Measurements from ENCODE around the gene SYNJ2BP. TPM values are rescaled to one million over a fixed set of nuclear protein-coding genes. Genes with fewer than 3 reads are reported as not detected.
"Not testable (repeated sequence)": the region's sequence is repeated elsewhere in the genome, so short reads cannot be mapped to it uniquely, and the experiment has no call there.

The SYNJ2BP gene, protein sequence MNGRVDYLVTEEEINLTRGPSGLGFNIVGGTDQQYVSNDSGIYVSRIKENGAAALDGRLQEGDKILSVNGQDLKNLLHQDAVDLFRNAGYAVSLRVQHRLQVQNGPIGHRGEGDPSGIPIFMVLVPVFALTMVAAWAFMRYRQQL
- 41.6 TPM for total RNA-seq

DNA sequence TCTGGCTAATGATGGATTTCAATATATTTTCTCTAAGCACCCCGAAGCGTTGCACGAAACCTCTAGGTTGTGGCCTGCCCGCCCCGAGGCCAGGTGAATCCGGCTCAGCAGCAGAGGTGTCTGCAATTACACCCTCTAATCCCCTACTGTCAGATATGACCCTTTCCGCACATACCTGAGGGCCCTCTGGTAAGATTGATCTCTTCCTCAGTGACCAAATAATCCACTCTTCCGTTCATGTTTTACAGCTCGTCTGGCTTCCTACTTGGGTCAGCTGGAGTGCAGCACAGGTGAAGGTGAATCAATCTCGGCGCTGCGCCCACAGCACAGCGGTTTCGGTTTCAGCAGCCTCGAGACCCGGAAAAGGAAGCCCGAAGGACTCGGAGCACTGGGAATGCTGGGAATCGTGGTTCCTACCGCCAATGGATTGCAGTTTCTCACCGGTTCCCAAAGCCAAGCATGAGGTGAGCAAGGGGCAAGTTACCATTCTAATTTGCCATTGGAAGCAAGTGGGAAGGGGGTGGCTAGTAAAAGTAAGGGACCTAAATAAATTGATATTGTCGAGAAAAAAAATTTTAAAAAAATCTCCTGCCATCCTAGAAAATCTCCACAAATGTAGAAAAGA, at the start of gene SYNJ2BP:
Gene SYNJ2BP, minus strand, starts transcription at position 366 of the 625 bp plus-strand sequence. Its CDS starts 127 bp downstream, at position 239.
- DNase-seq, result peak; percentile 84

DNA sequence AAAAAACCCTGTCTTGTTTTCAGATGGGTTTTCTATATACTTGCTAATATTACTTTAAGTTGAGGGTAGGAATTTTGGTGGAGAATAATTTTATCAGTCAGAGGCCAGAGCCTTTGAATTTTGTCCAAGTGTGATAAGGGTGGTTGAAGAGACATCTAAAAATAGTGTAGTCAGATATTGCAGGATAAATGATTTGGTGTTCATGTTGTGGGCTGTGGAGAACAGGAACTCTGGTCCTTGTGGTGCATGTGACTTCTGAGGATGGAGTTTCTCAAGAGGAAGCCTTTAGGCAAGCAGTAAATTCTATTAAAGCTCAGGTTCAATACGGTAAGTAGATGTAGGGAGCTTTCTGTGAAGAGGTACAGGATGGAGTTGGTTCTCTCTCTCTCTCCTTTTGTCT, 37.8 kb upstream of the SYNJ2BP start:
- no peak for DNase-seq

DNA sequence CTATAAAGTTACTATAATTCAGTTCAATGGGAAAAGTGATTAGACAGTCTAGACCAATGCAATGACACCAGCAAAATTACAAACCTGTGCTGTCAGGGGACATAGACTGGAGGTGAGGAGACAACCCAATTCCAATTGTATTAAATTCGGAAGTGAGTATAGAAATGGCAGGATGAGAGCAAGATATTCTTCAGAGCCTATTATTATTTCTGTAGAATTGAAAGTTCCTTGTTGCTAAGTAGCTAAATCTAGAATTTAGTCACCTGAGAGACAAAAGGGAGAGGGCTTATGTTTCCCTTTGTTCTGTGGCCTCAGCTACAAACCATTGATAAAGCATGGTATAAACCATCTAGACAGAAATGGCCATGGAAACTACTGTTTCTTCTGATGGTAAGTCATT, 35.0 kb upstream of the SYNJ2BP start, which contains the start of gene ADAM21:
Gene ADAM21, plus strand, starts transcription at position 301 of the 400 bp plus-strand sequence. CDS start 5,326 bp downstream, outside the sequence.
- DNase-seq, result no peak

DNA sequence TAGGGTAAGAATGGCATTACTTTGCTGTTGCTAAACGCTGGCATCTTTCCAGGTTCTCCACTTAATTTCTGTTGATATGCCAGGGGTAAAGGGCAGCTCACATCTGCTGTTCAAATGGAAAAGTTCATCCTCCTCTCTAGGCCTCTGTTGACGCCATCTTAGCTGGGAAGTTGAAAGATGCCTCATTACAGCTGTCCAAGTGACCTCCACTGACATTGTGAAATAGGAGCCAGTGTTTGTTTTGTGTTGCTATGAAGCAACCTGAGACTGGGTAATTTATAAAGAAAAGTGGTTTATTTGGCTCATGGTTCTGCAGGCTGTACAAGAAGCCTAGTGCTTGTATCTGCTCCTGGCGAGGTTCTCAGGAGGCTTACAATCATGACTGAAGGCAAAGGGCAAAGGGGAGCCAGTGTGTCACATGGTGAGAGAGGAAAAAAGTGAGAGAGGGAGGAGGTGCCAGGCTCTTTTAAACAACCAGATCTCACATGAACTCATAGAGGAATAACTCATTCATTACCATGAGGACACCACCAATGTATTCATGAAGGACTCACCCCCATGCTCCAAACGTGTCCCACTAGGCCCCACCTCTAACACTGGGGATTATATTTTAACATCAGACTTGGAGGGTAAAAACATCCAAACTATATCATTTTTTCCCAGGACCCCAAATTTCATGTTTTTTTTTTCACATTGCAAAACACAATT, 31.9 kb upstream of the SYNJ2BP start:
- peak; percentile 35 for DNase-seq

DNA sequence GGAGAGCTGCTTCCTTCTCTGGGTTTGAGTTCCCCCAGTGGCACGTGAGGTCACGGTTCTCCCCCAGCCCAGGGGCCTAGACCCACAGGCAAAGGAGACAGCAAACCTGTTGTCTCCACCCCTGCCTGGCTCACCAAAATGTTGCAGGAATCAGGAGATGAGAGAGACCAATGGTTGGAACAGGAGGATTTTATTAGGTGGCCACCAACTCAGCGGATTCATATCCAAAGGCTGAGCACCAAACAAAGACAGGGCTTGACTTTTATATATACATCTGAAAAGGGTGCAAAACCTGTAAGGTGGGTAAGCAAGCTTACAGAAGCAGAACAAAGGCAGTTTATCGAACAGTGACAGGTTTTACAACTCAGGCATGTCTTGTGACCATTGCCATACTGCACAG, 25.9 kb upstream of the SYNJ2BP start:
- no peak for DNase-seq

DNA sequence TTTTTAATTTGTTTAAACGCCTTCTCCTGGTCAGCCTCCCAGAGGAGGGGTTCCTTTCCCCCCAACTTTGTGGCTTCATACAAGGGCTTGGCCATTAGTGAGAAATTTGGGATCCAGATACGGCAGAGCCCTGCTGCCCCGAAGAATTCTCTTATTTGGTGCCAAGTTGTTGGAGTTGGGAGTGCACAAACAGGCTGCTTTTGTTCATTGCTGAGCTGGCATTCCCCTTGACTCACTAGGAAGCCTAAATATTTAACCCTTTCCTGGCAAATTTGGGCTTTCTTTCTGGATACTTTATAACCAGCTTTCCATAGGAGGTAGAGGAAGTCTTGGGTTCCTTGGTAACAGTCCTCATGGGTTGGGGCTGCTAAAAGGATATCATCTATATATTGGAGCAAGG, 24.8 kb upstream of the SYNJ2BP start:
- no peak for DNase-seq

DNA sequence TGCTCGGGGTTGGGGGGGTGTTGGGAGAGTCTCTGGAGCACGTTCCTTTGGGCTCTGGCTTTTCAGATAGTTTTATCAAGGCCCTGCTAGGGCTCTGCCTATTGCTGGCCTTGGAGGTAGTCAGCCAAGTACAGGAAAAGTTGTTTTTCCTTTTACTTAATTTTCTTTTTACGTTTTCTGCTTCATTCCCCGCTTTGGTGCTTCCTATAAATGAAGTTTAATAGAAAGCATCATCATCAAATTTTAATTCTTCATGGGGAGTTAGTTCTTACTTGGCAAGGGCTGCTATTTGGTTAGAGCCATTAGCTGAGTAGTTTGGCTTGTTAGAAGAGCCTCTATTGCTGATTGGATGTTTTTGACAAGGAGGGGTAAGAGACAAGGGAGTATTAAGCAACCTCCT, 20.0 kb upstream of the SYNJ2BP start:
- no peak for DNase-seq

DNA sequence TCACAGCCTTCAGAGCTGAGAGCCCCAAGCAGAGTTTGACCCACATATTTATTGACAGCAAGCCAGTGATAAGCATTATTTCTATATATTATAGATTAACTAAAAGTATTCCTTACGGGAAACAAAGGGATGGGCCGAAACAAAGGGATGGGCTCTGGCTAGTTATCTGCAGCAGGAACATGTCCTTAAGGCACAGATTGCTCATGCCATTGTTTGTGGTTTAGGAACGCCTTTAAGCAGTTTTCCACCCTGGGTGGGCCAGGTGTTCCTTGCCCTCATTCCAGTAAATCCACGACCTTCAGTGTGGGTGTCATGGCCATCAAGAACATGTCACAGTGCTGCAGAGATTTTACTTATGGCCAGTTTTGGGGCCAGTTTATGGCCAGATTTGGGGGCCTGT, 9.7 kb upstream of the SYNJ2BP start:
- DNase-seq, result not testable (repeated sequence)

DNA sequence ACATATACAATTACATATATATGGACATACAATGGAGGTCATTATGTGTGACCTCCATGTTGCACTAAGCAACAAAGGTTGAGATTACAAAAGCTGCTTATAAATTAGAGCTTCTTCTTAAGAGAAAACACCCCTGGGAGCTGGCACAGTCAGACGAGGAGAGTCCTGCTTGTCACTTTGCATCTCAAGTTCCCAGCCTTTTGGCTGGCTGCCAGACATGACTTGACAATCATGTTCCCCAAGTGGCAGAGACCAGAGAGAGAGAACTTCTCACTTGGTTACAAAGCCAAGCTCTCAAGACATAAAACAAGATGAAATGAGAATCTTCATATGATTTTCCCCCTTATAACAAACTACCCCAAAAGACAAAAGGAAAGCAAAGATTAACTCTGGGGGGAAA, 8.5 kb upstream of the SYNJ2BP start:
- peak; percentile 67 for DNase-seq

DNA sequence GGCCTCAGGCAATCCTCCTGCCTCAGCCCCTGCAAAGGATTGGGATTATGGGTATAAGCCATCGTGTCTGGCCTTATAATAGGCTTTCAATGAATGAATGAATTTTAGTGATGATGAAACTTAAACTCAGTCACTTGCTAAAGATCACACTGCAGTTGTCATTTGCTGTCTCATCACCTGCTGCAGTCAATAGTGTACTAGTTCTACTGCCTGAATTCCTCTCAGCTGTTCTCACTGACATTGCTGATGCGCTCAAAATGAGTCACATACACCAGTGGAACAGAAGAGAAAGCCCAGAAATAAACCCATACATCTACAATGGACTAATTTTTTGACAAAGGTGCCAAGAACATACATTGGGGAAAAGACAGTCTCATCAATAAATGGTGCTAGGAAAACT, 5.6 kb upstream of the SYNJ2BP start:
- peak; percentile 66 for DNase-seq

DNA sequence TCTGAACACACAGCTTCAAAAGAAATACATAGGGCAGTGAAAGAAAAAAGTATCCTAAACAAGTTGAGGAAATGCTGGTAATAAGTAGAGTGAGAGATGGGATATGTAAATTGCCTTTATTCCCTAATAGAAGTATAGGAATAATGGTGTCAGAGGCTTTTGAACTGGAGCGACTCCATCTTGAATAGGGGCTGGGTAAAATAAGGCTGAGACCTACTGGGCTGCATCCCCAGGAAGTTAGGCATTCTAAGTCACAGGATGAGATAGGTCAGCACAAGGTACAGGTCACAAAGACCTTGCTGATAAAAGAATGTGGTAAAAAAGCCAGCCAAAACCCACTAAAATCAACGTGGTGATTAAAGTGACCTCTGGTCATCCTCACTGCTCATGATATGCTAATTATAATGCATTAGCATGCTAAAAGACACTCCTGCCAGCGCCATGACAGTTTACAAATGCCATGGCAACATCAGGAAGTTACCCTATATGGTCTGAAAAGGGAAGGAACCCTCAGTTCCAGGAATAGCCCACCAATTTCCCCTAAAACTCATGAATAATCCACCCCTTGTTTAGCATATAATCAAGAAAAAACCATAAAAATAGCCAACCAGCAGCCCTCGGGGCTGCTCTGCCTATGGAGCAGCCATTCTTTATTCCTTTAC, 2.5 kb upstream of the SYNJ2BP start:
- DNase-seq, result not testable (repeated sequence)

DNA sequence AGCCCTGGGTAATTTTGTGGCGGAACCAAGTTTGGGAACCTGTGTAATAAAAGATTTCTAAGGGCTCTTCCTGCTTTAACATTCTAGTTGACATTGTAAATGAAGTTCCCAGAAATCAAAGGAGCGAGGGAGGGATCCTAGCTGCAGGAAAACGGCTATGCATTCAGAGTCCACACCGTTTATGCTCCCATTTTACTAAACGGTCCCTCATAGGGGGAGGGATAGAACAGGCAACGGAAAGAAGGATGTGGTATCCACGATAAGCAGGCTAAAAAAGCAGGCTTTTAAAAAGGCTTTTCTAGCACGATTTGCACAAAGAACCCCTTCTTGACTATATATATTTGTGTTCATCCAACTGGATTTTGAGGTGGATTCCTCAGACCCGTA, 559 bp downstream of the SYNJ2BP start:
- peak; percentile 38 for DNase-seq

DNA sequence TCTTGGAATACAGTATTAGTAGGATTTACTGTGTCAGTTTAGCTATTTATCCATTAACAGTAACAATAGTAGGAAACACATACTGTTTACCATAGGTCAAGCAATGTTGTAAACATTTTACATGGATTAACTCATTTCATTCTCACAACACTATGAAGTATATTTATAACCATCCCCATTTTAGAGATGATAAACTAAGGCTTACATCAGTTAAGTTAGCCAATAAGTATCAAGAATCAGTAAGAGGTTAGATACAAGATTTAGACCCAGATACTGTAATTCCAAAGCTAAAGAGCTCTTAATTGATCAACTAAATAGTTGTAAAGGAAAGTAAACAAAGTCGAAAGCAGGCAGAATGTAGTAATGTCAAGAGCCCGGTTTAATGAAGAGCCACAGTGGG, 1.1 kb downstream of the SYNJ2BP start:
- no peak for DNase-seq

DNA sequence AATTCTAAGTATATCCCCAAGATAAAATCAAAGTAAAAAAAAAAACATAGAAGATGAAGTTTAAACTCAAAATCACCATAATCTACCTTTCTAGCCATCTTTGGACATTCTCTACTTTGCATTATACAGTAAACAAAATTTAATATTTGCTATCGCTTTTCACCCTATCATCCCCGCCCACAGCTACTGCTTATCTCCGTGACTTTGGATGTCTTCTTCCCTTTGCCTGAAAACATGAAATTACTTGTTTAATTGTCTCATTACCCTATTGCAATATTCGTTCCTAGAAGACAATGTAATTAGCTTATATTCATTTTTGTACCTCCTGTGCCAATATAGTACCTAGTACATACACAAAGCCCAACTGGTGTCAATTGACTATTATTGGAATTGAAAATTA, 9.3 kb downstream of the SYNJ2BP start:
- DNase-seq, result no peak

DNA sequence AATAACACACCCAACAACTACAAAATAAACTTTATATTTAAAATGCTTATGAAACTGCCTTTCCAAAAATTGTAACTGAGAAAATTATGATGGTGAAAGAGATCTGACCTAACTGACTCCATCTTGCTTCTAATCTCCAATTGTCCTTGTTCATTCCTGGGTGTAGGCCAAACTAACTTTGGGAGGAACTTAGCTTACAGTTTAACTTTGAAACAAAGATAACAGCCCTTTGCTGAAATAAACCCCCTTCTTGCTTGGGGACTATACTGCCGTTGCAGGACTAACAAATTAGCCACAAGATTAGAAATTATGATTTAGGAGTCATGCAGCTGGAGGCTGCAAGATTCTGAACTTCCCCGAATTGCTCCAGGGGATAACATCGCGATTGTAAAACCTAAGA, 10.7 kb downstream of the SYNJ2BP start:
- DNase-seq, result not testable (repeated sequence)

DNA sequence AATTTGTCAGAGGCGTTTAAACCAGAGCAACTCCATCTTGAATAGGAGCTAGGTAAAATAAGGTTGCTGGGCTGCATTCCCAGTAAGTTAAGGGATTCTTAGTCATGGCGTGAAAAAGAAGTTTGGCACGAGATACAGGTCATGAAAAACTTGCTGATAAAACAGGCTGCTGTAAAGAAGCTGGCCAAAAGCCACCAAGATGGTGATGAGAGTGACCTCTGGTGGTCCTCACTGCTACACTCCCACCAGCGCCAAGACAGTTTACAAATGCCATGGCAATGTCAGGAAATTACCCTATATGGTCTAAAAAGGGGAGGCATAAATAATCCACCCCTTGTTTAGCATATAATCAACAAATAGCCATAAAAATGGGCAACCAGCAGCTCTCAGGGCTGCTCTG, 13.6 kb downstream of the SYNJ2BP start:
- peak; percentile 13 for DNase-seq

DNA sequence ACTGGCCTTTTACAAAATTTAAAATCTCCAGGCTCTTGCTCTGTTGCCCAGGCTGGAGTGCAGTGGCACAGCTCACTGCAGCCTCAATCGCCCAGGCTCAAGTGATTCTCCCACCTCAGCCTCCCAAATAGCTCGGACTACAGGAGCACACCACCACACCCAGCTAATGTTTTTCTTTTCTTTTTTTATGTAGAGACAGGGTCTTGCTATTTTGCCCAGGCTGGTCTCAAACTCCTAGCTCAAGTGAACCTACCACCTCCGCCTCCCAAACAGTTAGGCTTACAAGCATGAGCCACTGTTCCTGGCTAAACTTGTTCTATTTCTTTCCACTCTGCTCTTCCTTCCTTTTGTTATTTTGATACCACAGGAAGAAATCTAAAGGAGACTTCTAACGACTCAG, 15.2 kb downstream of the SYNJ2BP start:
- DNase-seq, result no peak

DNA sequence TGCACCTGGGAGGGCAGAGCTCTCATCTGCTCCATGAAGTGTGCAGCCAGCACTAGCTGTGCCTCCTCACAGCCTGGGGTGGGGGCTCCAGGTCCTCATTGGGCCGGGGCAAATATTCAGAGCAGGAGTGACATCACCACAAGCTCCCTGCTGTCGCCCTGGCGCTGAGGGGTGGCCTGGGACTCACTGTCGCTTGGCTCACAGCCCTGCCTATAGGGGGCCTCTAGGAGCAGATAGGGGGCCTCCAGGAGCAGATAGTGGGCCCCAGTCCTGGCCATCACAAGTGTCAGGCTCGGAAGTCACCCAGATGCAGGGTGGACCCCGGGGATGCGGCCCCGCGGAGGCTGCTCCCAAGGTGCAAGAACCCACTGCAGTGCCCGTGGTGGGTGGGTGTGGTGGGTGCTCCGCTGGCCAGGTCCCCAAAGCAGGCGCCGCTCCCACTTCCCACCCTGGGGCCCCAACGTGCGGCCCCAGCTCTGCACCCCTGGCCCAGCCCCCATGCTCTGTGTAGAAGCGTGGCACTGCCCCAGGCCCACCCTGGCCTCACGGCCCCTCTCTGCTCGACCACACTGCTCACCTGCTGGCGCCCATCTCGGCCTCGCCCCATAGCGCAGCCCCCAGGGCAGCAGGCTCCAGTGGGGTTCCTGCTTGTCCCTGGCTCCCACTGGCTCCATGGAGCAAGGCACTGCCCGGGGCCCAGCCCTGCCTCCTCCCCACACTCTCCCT, 18.0 kb downstream of the SYNJ2BP start:
- no peak for DNase-seq

DNA sequence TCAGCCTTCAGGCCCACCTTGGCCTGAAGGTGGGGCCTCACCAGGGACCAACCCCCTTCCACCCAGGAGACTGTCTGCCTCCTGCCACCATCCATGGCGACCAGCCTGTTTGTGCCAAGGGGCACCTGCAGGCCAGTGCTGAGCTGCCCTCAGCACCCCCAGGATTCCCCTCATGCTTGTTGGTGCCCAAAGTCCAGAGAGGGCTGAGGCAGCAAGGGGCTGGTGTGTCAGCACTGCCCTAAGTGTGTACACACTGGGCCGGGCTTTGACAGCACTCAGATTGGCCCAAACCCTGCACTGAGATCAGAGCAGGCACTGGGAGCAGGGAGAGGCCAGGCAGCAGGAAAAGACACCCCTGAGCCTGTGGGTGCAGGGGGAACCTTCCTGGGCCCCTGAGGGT, 18.6 kb downstream of the SYNJ2BP start:
- no peak for DNase-seq

DNA sequence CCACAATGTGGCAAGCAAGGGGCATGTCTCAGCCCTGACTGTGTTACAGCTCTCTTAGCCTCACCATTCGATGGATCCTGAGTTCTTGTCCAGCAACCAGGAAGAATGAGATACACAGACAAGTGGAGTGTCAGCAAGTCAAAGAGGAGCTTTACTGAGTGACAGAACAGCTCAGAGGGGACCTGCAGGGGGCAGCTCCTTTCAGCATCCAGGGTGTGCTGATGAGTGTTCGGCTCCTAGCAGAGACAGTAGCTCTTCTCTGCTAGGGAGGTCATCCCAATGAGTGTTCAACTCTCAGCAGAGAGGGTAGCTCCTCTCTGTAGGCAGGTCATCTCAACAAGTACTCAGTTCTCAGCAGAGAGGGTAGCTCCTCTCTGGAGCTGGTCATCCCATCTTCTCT, 19.1 kb downstream of the SYNJ2BP start:
- no peak for DNase-seq

DNA sequence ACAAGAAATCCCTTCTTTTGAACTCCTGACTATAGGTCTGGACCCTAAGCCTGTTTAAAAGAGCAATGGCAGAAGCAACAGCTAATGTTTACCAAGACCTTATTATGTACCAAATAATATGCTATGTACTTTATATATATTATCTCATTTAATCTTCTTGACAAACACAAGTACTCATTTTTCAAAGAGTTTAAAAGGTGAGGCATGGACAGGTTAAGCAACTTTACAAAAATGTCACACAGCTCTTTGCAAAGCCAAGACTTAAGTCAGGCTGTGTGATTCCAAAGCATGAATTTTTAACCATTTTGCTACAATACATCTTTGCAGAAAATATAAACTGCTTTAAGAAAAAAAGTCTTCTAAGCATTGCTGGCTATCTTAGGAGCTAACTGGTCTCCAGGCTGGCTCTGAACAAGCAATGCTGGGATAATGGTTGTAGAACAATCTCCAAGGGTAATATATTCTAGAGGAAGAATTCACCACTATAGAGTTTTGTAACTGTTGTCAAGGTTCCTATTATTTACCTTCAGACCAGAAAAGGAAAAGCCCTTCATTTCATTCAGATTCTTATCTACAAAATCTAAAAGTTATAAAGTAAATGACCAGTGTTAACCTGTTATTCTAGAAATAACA, 22.1 kb downstream of the SYNJ2BP start:
- no peak for DNase-seq

DNA sequence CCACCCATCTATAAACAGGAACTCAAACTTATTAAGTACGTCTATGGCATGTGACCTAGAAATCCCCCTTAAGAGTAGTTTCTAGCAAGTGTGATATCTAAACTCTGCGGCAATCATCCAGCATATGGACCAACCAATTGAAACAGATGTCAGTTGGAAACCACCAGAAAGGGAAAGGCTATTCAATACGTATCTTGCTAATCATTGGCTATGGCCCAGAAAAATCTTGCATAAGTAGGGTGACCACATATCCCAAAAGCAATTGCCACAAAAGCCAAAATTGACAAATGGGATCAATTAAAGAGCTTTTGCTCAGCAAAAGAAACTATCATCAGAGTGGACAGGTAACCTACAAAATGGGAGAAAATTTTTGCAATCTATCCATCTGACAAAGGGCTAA, 24.2 kb downstream of the SYNJ2BP start:
- DNase-seq, result no peak

All from tongue (tissue), 2 donors.